Measurements from ENCODE around the gene OR1L8. TPM values are rescaled to one million over a fixed set of nuclear protein-coding genes. Genes with fewer than 3 reads are reported as not detected.
A peak's percentile ranks its signal among the peaks of the same experiment; 100 is the strongest.
"Not testable (repeated sequence)": the region's sequence is repeated elsewhere in the genome, so short reads cannot be mapped to it uniquely, and the experiment has no call there.

The OR1L8 gene, protein sequence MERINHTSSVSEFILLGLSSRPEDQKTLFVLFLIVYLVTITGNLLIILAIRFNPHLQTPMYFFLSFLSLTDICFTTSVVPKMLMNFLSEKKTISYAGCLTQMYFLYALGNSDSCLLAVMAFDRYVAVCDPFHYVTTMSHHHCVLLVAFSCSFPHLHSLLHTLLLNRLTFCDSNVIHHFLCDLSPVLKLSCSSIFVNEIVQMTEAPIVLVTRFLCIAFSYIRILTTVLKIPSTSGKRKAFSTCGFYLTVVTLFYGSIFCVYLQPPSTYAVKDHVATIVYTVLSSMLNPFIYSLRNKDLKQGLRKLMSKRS
- polyA plus RNA-seq (2013), result 0.04 TPM in 2 replicates

DNA sequence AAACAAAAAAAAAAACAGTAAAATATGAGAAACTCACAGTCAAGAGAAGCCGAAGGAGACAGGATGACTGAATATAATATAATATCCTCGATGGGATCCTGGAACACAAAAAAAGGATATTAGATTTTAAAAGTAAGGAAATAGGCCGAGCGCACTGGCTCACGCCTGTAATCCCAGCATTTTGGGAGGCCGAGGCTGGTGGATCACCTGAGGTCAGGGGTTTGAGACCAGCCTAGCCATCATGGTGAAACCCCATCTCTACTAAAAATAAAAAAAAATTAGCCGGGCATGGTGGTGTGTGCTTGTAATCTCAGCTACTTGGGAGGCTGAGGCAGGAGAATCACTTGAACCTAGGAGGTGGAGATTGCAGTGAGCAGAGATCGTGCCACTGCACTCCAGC lies at the start of gene OR1L8:
TSS of gene OR1L8 (minus strand) at position 101 of the 400 bp plus-strand sequence. CDS start 14,907 bp downstream, outside the sequence.
- not testable (repeated sequence) for DNase-seq
- WGBS (ENCODE audit: extremely low coverage, insufficient coverage, insufficient read length), result no CpG with 5 or more reads among the region's 8 CpGs

DNA sequence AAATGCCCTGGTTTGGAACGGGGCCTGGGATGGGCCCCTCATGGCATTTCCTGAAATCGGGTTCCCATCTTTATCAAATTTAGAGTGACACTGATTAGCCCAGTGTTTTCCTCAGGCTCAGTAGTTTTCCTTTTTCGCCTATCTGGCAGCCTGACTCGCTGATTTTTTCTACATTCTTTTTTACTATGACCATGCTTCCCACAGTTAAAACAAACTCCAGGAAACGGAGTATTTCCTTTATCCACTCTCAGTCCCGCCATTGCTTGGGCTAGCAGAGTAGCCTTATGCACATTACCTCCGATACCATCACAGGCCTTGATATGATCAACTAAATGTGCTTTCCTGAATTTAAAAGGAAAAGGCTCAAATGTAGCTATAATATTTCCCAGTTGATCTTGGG lies 36.8 kb upstream of the OR1L8 start:
- Histone ChIP-seq H2BK120ac (ENCODE audit: insufficient read depth, low read length, poor library complexity) (no peak overlapping the region), H3K4me3 (ENCODE audit: low read depth, low read length) (no peak overlapping the region), H3K79me1 (ENCODE audit: low read length) (no peaks in the 10 kb centered on the region), H3K4ac (ENCODE audit: low read depth, low read length) (no peak overlapping the region), H3K27ac (ENCODE audit: low read depth, low read length) (no peak overlapping the region), H3K9me3 (ENCODE audit: insufficient read depth, low read depth, low read length) (peaks cover 6% of the 10 kb centered on the region), H3K4me2 (ENCODE audit: low read length) (no peak overlapping the region), H2BK5ac (ENCODE audit: low read depth, low read length, poor library complexity) (no peak overlapping the region), H2AK5ac (ENCODE audit: low read length) (no peak overlapping the region), H3K18ac (ENCODE audit: low read length) (no peak overlapping the region), H3K79me2 (ENCODE audit: control insufficient read depth, insufficient read depth, low read length, poor library complexity) (no peaks in the 10 kb centered on the region), H4K91ac (ENCODE audit: low read depth, low read length) (no peak overlapping the region), H3K9ac (ENCODE audit: low read length) (no peak overlapping the region), H2AFZ (ENCODE audit: insufficient read depth, low read length, poor library complexity) (no peak overlapping the region), H2BK12ac (ENCODE audit: low read length) (no peak overlapping the region), H3K4me1 (ENCODE audit: control insufficient read depth in 1 of 2, insufficient read depth in 2 of 2, low read length in 2 of 2) (no peaks in the 10 kb centered on the region), H3K14ac (ENCODE audit: low read length) (no peak overlapping the region), H3K23ac (ENCODE audit: low read length) (no peak overlapping the region), H4K12ac (ENCODE audit: low read depth, low read length) (no peak overlapping the region), H3K36me3 (ENCODE audit: control insufficient read depth in 1 of 2, insufficient read depth in 2 of 2, low read length in 2 of 2) (no peaks in the 10 kb centered on the region), H3K27me3 (ENCODE audit: insufficient read depth, low read length) (no peaks in the 10 kb centered on the region), H4K8ac (ENCODE audit: low read depth, low read length) (no peak overlapping the region)
- WGBS (ENCODE audit: extremely low coverage, insufficient coverage, insufficient read length), result no CpG with 5 or more reads among the region's 7 CpGs
- no peak for DNase-seq

More for the DNA sequence above, at the start of gene OR1L8:
- H3K9ac ChIP-seq (ENCODE audit: low read length); H2AFZ ChIP-seq (ENCODE audit: insufficient read depth, low read length, poor library complexity); H3K27ac ChIP-seq (ENCODE audit: low read depth, low read length); H3K4me3 ChIP-seq (ENCODE audit: low read depth, low read length); H4K12ac ChIP-seq (ENCODE audit: low read depth, low read length); H3K79me1 ChIP-seq (ENCODE audit: low read length); H3K9me3 ChIP-seq (ENCODE audit: insufficient read depth, low read depth, low read length); H3K27me3 ChIP-seq (ENCODE audit: insufficient read depth, low read length); H3K18ac ChIP-seq (ENCODE audit: low read length); H3K36me3 ChIP-seq (ENCODE audit: control insufficient read depth in 1 of 2, insufficient read depth in 2 of 2, low read length in 2 of 2); H3K79me2 ChIP-seq (ENCODE audit: control insufficient read depth, insufficient read depth, low read length, poor library complexity); H2BK120ac ChIP-seq (ENCODE audit: insufficient read depth, low read length, poor library complexity); H3K14ac ChIP-seq (ENCODE audit: low read length); H3K4ac ChIP-seq (ENCODE audit: low read depth, low read length); H2AK5ac ChIP-seq (ENCODE audit: low read length); H3K4me1 ChIP-seq (ENCODE audit: control insufficient read depth in 1 of 2, insufficient read depth in 2 of 2, low read length in 2 of 2); H3K4me2 ChIP-seq (ENCODE audit: low read length); H2BK5ac ChIP-seq (ENCODE audit: low read depth, low read length, poor library complexity); H4K91ac ChIP-seq (ENCODE audit: low read depth, low read length); H3K23ac ChIP-seq (ENCODE audit: low read length); H4K8ac ChIP-seq (ENCODE audit: low read depth, low read length); H2BK12ac ChIP-seq (ENCODE audit: low read length): not testable (repeated sequence)

DNA sequence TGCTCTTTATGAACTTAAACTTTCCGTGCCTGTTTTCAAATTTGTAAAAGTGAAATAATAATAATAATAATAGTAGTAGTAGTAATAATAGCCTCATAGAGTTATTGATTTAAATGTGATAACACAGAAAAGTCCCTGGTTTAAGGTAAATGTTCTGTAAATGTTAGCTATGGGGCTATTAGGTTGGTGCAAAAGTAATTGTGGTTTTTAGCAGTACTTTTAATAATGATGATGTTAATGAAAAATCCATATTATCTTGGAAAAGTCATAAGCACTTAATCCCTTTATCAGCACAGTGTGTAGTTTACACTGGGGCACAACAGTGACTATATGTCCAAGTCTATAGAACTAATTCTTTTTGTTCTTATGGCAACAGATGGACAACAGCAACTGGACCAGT lies 31.2 kb upstream of the OR1L8 start, which contains the start of gene OR1Q1:
TSS of gene OR1Q1 (plus strand) at position 377 of the 400 bp plus-strand sequence. CDS start at position 377, 0 bp downstream.
- no CpG with 5 or more reads among the region's 1 CpG for WGBS (ENCODE audit: extremely low coverage, insufficient coverage, insufficient read length)
- no peak within 1 kb of the TSS for H2BK5ac ChIP-seq (ENCODE audit: low read depth, low read length, poor library complexity)
- H2AFZ ChIP-seq (ENCODE audit: insufficient read depth, low read length, poor library complexity), result no peak within 1 kb of the TSS
- H3K36me3 ChIP-seq (ENCODE audit: control insufficient read depth in 1 of 2, insufficient read depth in 2 of 2, low read length in 2 of 2), result no peaks in the 10 kb centered on the region
- H3K27ac ChIP-seq (ENCODE audit: low read depth, low read length), result no peak within 1 kb of the TSS
- no peak within 1 kb of the TSS for H2BK12ac ChIP-seq (ENCODE audit: low read length)
- no peaks in the 10 kb centered on the region for H3K4me1 ChIP-seq (ENCODE audit: control insufficient read depth in 1 of 2, insufficient read depth in 2 of 2, low read length in 2 of 2)
- H3K4ac ChIP-seq (ENCODE audit: low read depth, low read length), result no peak within 1 kb of the TSS
- H3K9ac ChIP-seq (ENCODE audit: low read length), result no peak within 1 kb of the TSS
- H4K91ac ChIP-seq (ENCODE audit: low read depth, low read length), result no peak within 1 kb of the TSS
- H4K8ac ChIP-seq (ENCODE audit: low read depth, low read length), result no peak within 1 kb of the TSS
- H3K18ac ChIP-seq (ENCODE audit: low read length), result no peak within 1 kb of the TSS
- no peak within 1 kb of the TSS for H3K4me3 ChIP-seq (ENCODE audit: low read depth, low read length)
- H3K14ac ChIP-seq (ENCODE audit: low read length), result no peak within 1 kb of the TSS
- no peak within 1 kb of the TSS for H3K4me2 ChIP-seq (ENCODE audit: low read length)
- no peak within 1 kb of the TSS for H2BK120ac ChIP-seq (ENCODE audit: insufficient read depth, low read length, poor library complexity)
- H3K79me2 ChIP-seq (ENCODE audit: control insufficient read depth, insufficient read depth, low read length, poor library complexity), result no peaks in the 10 kb centered on the region
- H3K23ac ChIP-seq (ENCODE audit: low read length), result peak within 1 kb of the TSS; percentile 36
- no peak within 1 kb of the TSS for H4K12ac ChIP-seq (ENCODE audit: low read depth, low read length)
- no peaks in the 10 kb centered on the region for H3K79me1 ChIP-seq (ENCODE audit: low read length)
- H3K27me3 ChIP-seq (ENCODE audit: insufficient read depth, low read length), result no peaks in the 10 kb centered on the region
- peaks cover 15% of the 10 kb centered on the region for H3K9me3 ChIP-seq (ENCODE audit: insufficient read depth, low read depth, low read length)
- no peak for DNase-seq
- no peak within 1 kb of the TSS for H2AK5ac ChIP-seq (ENCODE audit: low read length)

DNA sequence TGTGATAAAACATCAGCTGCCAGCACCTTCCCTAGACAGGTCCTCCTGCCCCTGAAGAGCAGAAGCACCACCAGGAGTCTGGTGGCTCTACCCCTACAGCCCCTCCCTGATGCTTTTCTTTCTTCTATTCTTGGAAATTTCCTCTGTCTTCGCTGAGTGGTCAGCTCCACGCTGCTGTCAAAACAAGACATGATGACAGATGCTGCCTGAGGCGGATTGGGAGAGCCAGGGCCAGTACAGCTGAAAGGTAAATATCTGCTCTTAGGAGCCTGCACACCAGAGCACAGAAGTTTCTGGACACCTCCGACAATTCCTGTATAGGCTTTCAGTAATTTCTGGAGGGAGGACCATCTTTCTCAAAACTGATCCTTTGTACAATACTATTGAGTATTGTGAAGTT lies 26.6 kb upstream of the OR1L8 start:
- Histone ChIP-seq H4K8ac (ENCODE audit: low read depth, low read length) (no peak overlapping the region), H3K18ac (ENCODE audit: low read length) (no peak overlapping the region), H3K27ac (ENCODE audit: low read depth, low read length) (no peak overlapping the region), H3K9me3 (ENCODE audit: insufficient read depth, low read depth, low read length) (peaks cover 21% of the 10 kb centered on the region), H3K4me3 (ENCODE audit: low read depth, low read length) (no peak overlapping the region), H2BK12ac (ENCODE audit: low read length) (no peak overlapping the region), H3K9ac (ENCODE audit: low read length) (no peak overlapping the region), H2BK5ac (ENCODE audit: low read depth, low read length, poor library complexity) (no peak overlapping the region), H4K12ac (ENCODE audit: low read depth, low read length) (no peak overlapping the region), H3K4me2 (ENCODE audit: low read length) (no peak overlapping the region), H2AFZ (ENCODE audit: insufficient read depth, low read length, poor library complexity) (no peak overlapping the region), H4K91ac (ENCODE audit: low read depth, low read length) (no peak overlapping the region), H3K14ac (ENCODE audit: low read length) (no peak overlapping the region), H3K36me3 (ENCODE audit: control insufficient read depth in 1 of 2, insufficient read depth in 2 of 2, low read length in 2 of 2) (no peaks in the 10 kb centered on the region), H2AK5ac (ENCODE audit: low read length) (no peak overlapping the region), H3K27me3 (ENCODE audit: insufficient read depth, low read length) (no peaks in the 10 kb centered on the region), H3K4ac (ENCODE audit: low read depth, low read length) (no peak overlapping the region), H3K23ac (ENCODE audit: low read length) (no peak overlapping the region), H2BK120ac (ENCODE audit: insufficient read depth, low read length, poor library complexity) (no peak overlapping the region), H3K79me1 (ENCODE audit: low read length) (no peaks in the 10 kb centered on the region), H3K4me1 (ENCODE audit: control insufficient read depth in 1 of 2, insufficient read depth in 2 of 2, low read length in 2 of 2) (no peaks in the 10 kb centered on the region), H3K79me2 (ENCODE audit: control insufficient read depth, insufficient read depth, low read length, poor library complexity) (no peaks in the 10 kb centered on the region)
- no CpG with 5 or more reads among the region's 4 CpGs for WGBS (ENCODE audit: extremely low coverage, insufficient coverage, insufficient read length)
- peak; percentile 23 to 31 for DNase-seq
